Ascending aorta (tissue), 2 donors: ENCODE results near the gene UBE2D1. TPM values are rescaled to one million over a fixed set of nuclear protein-coding genes. Genes with fewer than 3 reads are reported as not detected.

Source experiments
- DNase-seq, 2 donors: peaks; one replicate each; pipeline ENCODE4 v3.0.0-alpha.2; 2019; ENCODE audit warnings: low spot score in 2 of 2
- H3K27ac ChIP-seq, 2 donors: fragments of 200-600 bp; sonication (generic); one replicate each; pipeline ENCODE4 v1.5.1; 2016 to 2017; ENCODE audit warnings: mild to moderate bottlenecking in 1 of 2
- H3K27me3 ChIP-seq: fragments of 200-600 bp; sonication (generic); one replicate; pipeline ENCODE4 v1.5.1; 2017
- H3K36me3 ChIP-seq, 2 donors: fragments of 200-600 bp; sonication (generic); one replicate each; pipeline ENCODE4 v1.5.1; 2016
- H3K4me1 ChIP-seq, 2 donors: fragments of 200-600 bp; sonication (generic); one replicate each; pipeline ENCODE4 v1.5.1; 2016 to 2017; ENCODE audit warnings: mild to moderate bottlenecking in 1 of 2
- H3K4me3 ChIP-seq, 2 donors: fragments of 200-600 bp; sonication (generic); one replicate each; pipeline ENCODE4 v1.5.1; 2016 to 2017; ENCODE audit warnings: mild to moderate bottlenecking in 1 of 2
- H3K9me3 ChIP-seq, 2 donors: fragments of 200-600 bp; sonication (generic); one replicate each; pipeline ENCODE4 v1.5.1; 2016
- intact Hi-C: fragments of 100-400 bp; cut with DNase I; formaldehyde crosslinking; loops from one replicate; pipeline ENCODE4 v1.15.1; 2023
- total RNA-seq: library from RNA; depleted of rRNA; stranded (reverse); fragments of >200 nt; gene quantifications from one replicate; pipeline ENCODE4 v1.1.0, GENCODE V29; 2016
- TF ChIP-seq, protein P1 (sequence below), 3 experiments: fragments of 200-600 bp in 2 of 3; fragments of 450-650 bp in 1 of 3; sonication (generic) in 2 of 3; IDR thresholded peaks; one replicate each; pipeline ENCODE4 v1.5.1; 2016 to 2019; ENCODE audit warnings: antibody characterized with exemption in 3 of 3, mild to moderate bottlenecking in 1 of 3, moderate library complexity in 1 of 3

The UBE2D1 gene
- total RNA-seq, 1 donor from 2014 or later: 4.2 TPM

DNA sequence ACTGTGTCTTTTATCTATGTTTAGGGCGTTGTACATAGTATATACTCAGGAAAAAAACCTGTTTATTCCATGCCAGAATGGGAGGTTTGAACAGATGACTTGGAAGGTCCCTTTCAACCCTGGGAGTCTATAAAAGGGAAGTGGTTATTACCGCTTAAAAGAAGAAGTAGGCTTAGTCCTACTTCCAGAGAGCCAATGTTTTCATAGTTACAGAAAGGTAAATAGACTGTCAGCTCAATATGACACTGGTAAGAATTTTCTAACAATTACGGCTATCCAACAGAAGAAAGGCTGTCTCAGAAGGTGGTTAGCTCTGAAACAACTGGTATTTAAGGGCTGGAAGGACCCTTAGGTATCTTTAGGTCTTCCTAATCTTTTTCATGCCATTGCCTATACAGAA lies 49.3 kb downstream of the UBE2D1 start:
- H3K4me3 ChIP-seq: peak overlapping the region; percentile 67
- TF ChIP-seq, protein P1, sequence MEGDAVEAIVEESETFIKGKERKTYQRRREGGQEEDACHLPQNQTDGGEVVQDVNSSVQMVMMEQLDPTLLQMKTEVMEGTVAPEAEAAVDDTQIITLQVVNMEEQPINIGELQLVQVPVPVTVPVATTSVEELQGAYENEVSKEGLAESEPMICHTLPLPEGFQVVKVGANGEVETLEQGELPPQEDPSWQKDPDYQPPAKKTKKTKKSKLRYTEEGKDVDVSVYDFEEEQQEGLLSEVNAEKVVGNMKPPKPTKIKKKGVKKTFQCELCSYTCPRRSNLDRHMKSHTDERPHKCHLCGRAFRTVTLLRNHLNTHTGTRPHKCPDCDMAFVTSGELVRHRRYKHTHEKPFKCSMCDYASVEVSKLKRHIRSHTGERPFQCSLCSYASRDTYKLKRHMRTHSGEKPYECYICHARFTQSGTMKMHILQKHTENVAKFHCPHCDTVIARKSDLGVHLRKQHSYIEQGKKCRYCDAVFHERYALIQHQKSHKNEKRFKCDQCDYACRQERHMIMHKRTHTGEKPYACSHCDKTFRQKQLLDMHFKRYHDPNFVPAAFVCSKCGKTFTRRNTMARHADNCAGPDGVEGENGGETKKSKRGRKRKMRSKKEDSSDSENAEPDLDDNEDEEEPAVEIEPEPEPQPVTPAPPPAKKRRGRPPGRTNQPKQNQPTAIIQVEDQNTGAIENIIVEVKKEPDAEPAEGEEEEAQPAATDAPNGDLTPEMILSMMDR (IDR thresholded peaks at IDR 0.05): no peak
- intact Hi-C loops: loop anchor here (2.0 kb wide), 2 partner anchors 85 to 115 kb away; partner anchors contain the start of gene CISD1
- DNase-seq: no peak
- H3K27ac ChIP-seq: peak overlapping the region; percentile 88 to 93
- no peaks in the 10 kb centered on the region for H3K27me3 ChIP-seq
- peaks cover 0 to 3% of the 10 kb centered on the region in 2 donors for H3K4me1 ChIP-seq
- H3K9me3 ChIP-seq: no peaks in the 10 kb centered on the region
- peaks cover 0 to 14% of the 10 kb centered on the region in 2 donors for H3K36me3 ChIP-seq

DNA sequence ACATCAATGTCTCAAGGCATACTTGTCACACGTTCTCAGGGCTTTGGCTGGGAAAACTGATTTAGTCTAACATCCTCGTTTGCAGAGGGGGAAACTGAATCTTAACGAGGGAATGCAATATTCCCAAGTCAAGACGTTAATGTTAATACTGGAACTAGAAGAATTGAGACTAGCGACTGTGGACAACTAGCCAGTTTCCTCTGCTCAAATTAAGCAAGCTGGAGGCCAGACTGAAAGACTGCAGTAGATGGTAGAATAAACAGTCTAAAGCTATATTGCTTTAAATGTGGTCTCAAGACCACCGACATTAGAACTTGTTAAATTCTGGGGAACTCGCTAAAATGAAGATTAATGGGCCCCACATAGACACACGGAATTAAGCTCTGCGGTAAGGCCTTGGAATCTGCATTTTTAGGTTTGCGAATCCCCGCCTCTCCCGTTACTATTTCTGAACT lies 49.8 kb downstream of the UBE2D1 start:
- Histone ChIP-seq H3K36me3 (peaks cover 0 to 19% of the 10 kb centered on the region in 2 donors), H3K27ac (peak overlapping the region; percentile 88 to 93), H3K4me3 (peak overlapping the region; percentile 67), H3K4me1 (peaks cover 0 to 3% of the 10 kb centered on the region in 2 donors), H3K9me3 (no peaks in the 10 kb centered on the region), H3K27me3 (no peaks in the 10 kb centered on the region)
- TF ChIP-seq, protein P1 (IDR thresholded peaks at IDR 0.05): no peak
- no peak for DNase-seq
- intact Hi-C loops: loop anchor here (2.0 kb wide), 2 partner anchors 86 to 116 kb away; partner anchors contain the start of gene CISD1

DNA sequence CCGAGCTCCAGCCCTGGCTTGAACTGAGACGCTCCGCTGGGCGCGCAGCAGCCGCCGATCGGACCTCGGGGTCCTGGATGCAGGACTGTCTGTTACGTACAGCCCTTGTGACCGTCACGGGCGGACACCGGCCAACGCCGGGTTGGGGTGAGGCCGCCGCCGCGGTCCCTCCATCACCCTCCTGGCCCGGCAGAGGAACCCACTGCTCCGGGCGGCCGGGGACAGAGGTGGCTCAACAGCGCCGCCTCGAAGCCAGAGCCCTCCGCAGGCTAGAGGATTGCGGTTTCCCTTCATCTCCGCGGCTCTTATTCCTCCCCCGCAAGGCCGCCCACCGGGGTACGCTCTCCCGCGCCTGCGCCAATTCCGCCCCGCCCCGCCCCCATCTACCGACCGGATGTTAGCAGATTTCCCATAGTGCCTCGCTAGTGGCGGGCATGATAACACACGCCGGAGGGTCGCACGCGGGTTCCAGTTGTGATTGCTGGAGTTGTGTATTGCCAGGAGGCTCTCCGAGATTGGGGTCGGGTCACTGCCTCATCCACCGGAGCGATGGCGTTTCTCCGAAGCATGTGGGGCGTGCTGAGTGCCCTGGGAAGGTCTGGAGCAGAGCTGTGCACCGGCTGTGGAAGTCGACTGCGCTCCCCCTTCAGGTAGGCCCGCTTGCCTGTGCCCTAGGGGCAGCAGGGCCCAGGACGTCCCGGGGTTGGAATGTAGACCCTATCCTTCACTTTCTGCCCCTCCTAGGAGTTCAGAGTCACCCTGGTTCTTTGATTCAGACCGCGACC lies 50.4 kb downstream of the UBE2D1 start, which contains the start of gene TFAM:
TSS of gene TFAM (plus strand) at position 412 of the 785 bp plus-strand sequence. CDS start at position 550, 138 bp downstream.
- Histone ChIP-seq H3K27ac (peak within 1 kb of the TSS; percentile 88 to 93), H3K4me1 (peaks cover 0 to 3% of the 10 kb centered on the region in 2 donors), H3K27me3 (no peaks in the 10 kb centered on the region), H3K36me3 (peaks cover 3 to 25% of the 10 kb centered on the region in 2 donors), H3K9me3 (no peaks in the 10 kb centered on the region), H3K4me3 (peak within 1 kb of the TSS; percentile 67)
- intact Hi-C loops: loop anchor here (1.0 to 2.0 kb wide), 3 partner anchors 50 to 116 kb away; partner anchors contain the start of genes CISD1 and UBE2D1
- TF ChIP-seq, protein P1 (IDR thresholded peaks at IDR 0.05): peak; percentile 39 to 61 (median 53)
- peak; percentile 84 to 98 for DNase-seq

DNA sequence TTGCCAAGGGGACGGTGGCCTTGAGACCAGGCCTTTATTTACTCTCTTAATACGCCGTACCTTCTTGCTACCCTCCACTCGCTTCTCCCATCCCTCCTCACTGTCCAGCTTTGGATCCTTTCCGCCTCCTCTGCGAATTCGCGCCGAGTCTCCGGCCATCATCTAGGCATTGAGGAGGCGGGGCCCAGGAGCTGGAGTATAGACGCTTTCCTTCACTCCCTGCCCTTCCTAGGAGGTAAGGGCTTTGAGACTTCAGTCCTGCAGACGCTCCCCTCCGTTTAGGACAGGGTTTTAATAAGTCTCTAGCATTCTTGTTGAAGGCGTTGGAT lies 50.9 kb downstream of the UBE2D1 start:
- no peaks in the 10 kb centered on the region for H3K27me3 ChIP-seq
- peak overlapping the region; percentile 67 for H3K4me3 ChIP-seq
- H3K36me3 ChIP-seq: peaks cover 6 to 31% of the 10 kb centered on the region in 2 donors
- H3K9me3 ChIP-seq: no peaks in the 10 kb centered on the region
- intact Hi-C loops: loop anchor here (1.0 to 2.0 kb wide), 3 partner anchors 50 to 117 kb away; partner anchors contain the start of genes CISD1 and UBE2D1
- peak in 1 of 2 donors; percentile 63 for DNase-seq
- TF ChIP-seq, protein P1 (IDR thresholded peaks at IDR 0.05): no peak
- H3K4me1 ChIP-seq: peaks cover 0 to 3% of the 10 kb centered on the region in 2 donors
- H3K27ac ChIP-seq: peak overlapping the region; percentile 88 to 93

DNA sequence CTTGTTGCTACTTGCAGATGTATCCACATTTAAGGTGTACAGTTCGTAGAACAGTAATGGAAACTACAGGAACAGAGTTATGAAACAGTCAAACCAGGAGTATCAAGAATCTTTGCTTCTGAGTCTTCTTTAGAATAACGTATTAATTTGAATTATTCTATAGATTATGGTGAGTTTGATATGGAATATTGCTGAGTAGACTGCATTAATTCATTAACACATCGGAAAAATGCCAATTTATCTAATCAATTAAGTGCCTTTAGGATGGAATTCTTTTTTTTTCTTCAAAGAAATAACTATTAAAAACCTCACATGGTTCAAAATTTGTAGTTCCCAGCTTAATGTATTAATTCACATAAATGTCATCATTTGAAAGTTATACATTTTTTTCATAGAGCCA lies 54.2 kb downstream of the UBE2D1 start:
- Histone ChIP-seq H3K27me3 (no peaks in the 10 kb centered on the region), H3K27ac (no peak overlapping the region)
- intact Hi-C loops: no loop called here

More for the DNA sequence above, 54.2 kb downstream of the UBE2D1 start:
- Histone ChIP-seq H3K4me1 (peaks cover 0 to 1% of the 10 kb centered on the region in 2 donors), H3K4me3 (no peak overlapping the region), H3K9me3 (no peaks in the 10 kb centered on the region), H3K36me3 (peaks cover 18 to 59% of the 10 kb centered on the region in 2 donors)
- TF ChIP-seq, protein P1 (IDR thresholded peaks at IDR 0.05): no peak
- DNase-seq: no peak
